ENCODE measurements around the gene ZNF25.

GRCh38 chr10:37960591-37961137 is 15.8 kb downstream of the ZNF25 start:
- TF ChIP-seq NR2C2 (CRISPR knock-in tag; IDR thresholded peaks at IDR 0.05) (no peak), ATF3 (CRISPR knock-in tag; conservative IDR thresholded peaks at IDR 0.05) (no peak)
